Prostate gland (tissue), 2 donors: Measurements from ENCODE around the gene AFF3.

Source experiments
- CTCF ChIP-seq, 4 experiments: fragments of 200-600 bp in 2 of 4; fragments of 450-650 bp in 2 of 4; sonication (generic) in 2 of 4; IDR thresholded peaks; 1 replicate in 3 of 4; 2 replicates in 1 of 4; pipeline ENCODE4 v1.5.1; 2016 to 2019; ENCODE audit warnings: antibody characterized with exemption in 4 of 4, mild to moderate bottlenecking in 2 of 4, moderate library complexity in 2 of 4
- POLR2AphosphoS5 ChIP-seq: sonication (generic); formaldehyde crosslinking; IDR thresholded peaks from one replicate; pipeline ENCODE4 v1.6.1; 2017; ENCODE audit warnings: antibody characterized with exemption

DNA sequence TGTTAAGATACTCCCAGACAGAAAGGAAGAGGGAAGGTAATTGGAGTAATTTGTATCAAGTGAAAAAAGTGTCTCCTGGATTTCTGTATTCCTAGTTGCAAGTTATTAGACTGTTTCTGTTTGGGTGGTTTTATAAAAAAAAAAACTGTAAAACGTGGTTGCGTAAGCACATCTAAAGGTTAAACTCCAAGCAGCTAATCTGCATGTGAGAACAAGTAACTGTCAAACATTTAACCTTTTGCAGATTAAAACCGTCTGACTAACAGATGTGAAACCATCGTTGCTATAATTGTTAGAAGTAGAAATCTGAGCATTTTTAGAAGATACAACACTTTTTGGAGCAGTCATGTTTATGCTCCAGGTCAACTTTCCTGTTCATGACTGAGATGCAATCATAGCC, 72.3 kb downstream of the AFF3 start:
- TF ChIP-seq CTCF (IDR thresholded peaks at IDR 0.05) (no peak), POLR2AphosphoS5 (no peak)
